Left hindlimb (tissue), 1 donor: ENCODE results near the gene SAMD8.
A peak's percentile ranks its signal among the peaks of the same experiment; 100 is the strongest.
"Not testable (repeated sequence)": the region's sequence is repeated elsewhere in the genome, so short reads cannot be mapped to it uniquely, and the experiment has no call there.

Experiments used
- DNase-seq: peaks from one replicate; pipeline ENCODE4 v3.0.0-alpha.2; 2018

Gene SAMD8

GRCh38 chr10:75197066-75197465 lies 85.6 kb downstream of the SAMD8 start:
- no peak for DNase-seq

- DNase-seq = no peak
Observed at GRCh38 chr10:75197906-75198305, 86.5 kb downstream of the SAMD8 start.

GRCh38 chr10:75199949-75200348 lies 88.5 kb downstream of the SAMD8 start:
- not testable (repeated sequence) for DNase-seq

- DNase-seq = no peak
Observed at GRCh38 chr10:75201793-75202307, 90.4 kb downstream of the SAMD8 start.

DNA sequence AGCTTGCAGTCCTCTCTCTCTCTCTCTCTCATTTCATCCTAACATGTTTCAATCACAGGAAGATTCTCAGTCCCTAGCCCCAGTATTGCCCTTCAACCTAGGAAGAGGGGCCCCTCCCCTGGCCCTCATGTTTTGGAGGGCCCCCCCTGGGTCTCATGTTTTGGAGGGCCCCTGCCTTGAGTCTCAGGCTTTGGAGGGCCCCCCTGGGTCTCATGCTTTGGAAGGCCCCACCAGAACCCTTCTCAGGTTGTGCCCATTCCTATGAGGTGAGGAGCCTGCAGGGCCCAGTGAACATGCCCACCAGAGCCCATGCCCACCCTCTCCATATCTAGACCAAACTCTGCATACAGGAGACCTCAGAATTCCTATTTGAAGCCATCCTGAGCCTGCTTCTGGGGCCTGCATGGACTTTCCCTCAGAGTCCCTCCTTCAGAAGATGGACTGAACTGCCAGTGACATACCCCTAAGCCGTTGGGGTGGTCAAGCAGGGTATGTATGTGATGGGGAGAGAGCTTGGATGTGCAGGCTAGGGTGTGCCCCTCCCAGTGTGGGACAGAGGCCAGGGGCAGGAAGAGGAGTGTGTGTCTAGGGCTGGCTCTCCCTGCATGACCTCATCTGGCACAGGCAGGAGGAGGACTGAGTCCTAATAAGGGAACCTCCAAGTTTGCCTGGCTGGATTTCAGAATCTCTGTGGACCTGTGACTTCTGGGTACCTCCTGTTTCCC lies 91.0 kb downstream of the SAMD8 start:
- no peak for DNase-seq

- not testable (repeated sequence) for DNase-seq
Observed at GRCh38 chr10:75203046-75203620, 91.7 kb downstream of the SAMD8 start.

DNA sequence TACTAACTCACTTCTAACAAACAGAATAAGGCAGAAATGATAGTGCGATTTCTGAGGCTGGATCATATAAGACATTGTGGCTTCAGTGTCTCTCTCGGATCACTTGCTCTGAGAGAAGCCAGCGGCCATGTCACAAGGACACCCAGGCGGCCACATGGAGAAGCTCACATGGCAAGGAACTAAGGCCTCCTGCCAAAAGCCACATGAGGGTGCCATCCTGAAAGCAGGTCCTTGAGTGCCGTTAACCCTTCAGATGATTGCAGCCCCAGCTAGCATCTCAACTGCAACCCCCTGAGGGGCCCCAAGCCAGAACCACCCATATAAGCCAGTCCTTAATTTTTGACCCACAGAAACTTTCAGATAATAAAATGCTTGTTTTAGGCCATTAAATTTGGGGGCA lies 92.3 kb downstream of the SAMD8 start:
- DNase-seq = no peak

- DNase-seq = no peak
Observed at GRCh38 chr10:75205908-75206307, 94.5 kb downstream of the SAMD8 start.

- not testable (repeated sequence) for DNase-seq
Observed at GRCh38 chr10:75206638-75207037, 95.2 kb downstream of the SAMD8 start.

DNA sequence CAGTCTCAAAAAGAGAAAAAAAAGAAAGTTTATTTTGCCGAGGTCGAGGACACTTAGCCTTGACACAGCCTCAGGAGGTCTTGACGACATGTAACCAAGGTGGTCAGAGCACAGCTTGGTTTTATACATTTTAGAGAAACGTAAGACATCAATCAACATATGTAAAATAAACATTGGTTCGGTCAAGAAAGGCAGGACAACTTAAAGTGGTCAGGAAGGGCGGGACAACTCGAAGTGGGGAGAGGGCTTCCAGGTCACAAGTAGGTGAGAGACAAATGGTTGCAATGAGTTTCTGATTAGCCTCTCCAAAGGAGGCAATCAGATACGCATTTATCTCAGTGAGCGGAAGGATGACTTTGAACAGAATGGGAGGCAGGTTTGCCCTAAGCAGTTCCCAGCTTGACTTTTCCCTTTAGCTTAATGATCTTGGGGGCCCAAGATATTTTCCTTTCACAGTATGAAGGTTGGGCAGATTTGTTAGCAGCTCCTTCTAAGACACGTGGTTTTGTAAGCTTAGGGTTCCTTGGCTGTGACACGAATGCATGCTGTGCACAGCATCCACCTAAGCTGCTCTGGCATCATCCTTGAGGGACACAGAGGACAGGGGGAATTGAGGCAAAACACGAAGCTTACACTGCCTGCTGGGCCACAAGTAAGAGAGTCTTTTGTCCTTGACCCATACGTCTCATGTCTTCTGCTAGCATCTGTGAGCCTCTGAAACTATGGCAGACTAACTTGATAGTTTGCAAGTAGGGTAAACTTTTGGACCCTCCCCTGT lies 95.8 kb downstream of the SAMD8 start:
- no peak for DNase-seq

DNA sequence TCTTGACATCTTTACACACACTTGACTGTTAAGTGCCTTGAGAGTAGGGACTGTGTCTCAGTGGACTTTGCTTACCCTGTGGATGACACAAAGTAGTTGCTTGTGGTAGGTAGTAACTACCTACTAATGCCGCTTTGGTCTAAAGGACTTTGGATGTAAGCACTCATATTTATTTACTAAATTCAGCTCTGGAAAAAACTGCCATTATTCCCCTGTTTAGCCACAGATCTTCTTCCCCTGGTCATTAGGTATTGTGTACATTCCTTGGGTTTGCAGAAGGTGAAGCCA lies 96.3 kb downstream of the SAMD8 start:
- DNase-seq = no peak

GRCh38 chr10:75208181-75208580 lies 96.7 kb downstream of the SAMD8 start:
- no peak for DNase-seq

DNA sequence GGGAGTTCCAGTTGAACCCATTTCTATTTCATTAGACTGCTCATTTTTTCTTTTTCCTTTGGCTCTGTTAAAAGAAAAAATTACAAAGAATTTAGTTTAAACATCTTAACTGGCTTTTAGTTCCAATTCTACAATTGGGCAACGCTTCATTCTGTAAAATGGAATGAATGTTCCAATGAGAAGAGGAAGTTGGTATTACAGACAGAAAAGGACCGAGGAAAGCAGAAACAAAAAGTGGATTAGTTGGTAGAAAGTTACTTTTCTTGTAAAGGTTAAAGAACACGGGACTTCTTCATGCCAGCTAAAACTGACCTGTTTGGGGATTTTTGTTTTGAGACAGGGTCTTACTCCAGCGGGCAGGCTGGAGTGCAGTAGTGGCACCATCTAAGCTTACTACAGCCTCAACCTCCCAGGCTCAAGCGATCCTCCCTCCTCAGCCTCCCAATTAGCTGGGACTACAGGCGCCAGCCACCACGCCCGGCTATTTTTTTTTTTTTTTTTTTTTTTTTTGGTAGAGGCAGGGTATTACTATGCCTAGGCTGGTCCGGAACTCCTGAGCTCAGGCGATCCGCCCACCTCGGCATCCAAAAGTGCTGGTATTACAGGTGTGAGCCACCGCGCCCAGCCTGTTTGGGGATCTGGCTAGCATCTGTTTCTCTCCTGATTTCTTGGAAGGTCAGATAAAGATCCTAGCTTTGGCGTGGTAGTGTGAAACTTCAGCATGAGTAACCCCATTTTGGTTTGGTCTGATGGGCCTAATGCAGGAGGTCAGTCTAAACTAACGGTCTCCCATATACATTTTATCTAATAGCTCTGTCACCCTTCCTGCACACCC lies 97.8 kb downstream of the SAMD8 start:
- DNase-seq = no peak

GRCh38 chr10:75209921-75210281 lies 98.4 kb downstream of the SAMD8 start:
- DNase-seq = peak; percentile 89

DNA sequence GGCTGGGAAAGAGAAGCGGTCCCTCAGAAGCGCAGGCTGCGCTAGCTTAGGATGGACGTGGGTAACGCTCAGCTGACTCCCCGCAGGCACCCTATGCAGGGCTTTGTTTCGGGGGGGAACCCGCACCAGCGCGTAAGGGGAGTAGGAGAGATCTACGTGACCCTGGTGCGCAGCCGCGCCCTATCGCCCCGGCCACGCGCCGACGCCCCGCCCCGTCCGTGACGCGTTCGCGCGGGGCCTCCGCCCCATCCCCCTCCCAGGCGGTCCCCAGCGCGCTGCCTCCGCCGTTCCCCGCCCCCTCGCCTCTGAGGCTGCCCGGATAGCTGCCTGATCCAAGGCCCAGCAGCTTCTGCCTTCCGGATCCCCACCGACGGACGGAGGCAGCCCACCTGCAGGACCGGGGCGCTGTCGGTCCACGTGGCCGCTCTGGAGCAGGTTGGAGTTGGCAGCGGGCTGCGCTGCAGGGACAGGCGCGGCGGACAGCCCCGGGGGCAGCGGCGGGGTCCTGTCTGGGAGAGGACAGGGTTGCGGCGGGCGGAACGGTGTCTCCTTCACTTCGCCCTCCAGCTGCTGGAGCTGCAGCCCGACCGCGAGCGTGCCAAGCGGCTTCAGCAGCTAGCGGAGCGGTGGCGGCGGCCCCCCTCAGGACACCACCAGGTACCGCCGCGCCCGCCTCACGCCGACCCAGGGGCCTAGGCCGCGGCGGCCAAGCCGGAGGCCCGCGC lies 99.0 kb downstream of the SAMD8 start, which contains the start of gene VDAC2:
Gene VDAC2 (plus strand): TSS at position 515 of the 725 bp plus-strand sequence. CDS start 363 bp downstream, outside the sequence.
- peak; percentile 95 for DNase-seq

GRCh38 chr10:75211007-75211691 lies 99.7 kb downstream of the SAMD8 start:
- DNase-seq = no peak

DNA sequence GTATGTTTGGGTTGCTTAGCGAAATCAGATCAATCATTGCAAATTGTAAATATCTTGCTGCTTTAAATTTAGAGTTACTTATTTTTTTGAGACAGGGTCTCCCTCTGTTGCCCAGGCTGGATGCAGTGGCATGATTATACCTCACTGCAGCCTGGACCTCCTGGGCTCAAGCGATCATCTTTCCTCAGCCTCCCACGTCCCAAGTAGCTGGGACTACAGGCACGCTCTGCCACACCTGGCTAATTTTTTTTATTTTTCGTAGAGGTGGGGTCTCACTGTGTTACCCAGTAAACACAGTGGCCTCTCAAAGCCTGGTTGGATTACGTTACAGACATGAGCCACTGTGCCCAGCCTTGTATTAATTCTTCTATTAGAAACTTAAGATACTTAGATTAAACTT lies 100.9 kb downstream of the SAMD8 start:
- no peak for DNase-seq

DNA sequence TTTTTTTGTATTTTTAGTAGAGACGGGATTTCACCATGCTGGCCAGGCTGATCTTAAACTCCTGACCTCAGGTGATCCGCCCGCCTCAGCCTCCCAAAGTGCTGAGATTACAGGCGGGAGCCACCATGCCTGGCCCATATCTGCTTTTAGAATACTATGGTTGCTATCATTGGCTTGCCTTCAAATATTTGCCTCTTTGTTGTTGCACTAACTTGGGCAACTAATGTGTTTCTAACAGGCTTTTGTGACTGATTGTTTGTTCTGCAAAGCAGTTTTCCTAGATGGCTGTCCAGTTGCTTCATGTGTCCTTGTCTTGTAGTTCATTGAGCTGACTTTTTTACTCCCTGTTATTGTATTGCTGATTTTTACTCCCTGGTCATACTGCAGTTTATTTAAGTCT lies 108.8 kb downstream of the SAMD8 start:
- DNase-seq = no peak

- not testable (repeated sequence) for DNase-seq
Observed at GRCh38 chr10:75221492-75221891, 110.0 kb downstream of the SAMD8 start.

- DNase-seq = no peak
Observed at GRCh38 chr10:75223507-75223906, 112.1 kb downstream of the SAMD8 start.

GRCh38 chr10:75226095-75226494 lies 114.6 kb downstream of the SAMD8 start:
- no peak for DNase-seq

DNA sequence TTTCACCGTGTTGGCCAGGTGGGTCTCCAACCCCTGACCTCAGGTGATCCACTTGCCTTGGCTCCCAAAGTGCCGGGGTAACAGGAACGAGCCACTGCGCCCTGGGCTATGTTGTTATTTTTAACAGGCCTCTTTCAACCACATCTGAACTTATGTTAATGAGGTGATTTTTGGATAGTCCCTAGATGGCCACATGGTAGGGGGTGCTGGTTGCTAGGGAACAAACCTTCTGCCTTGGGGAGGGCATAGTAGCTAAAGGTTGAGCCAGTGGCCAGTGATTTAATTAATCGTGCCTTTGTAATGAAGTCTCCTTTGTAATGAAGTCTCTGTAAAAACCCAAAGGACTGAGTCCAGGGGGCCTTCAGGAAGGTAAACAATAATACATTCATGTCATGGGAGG lies 115.2 kb downstream of the SAMD8 start:
- DNase-seq = no peak
